PC-3 (cell line): ENCODE measurements around the gene IFITM5. TPM values are rescaled to one million over a fixed set of nuclear protein-coding genes. Genes with fewer than 3 reads are reported as not detected.
"Not testable (repeated sequence)": the region's sequence is repeated elsewhere in the genome, so short reads cannot be mapped to it uniquely, and the experiment has no call there.

Source experiments
- ATAC-seq: fragments of 200-7000 bp; cut with Tn5 transposase; 2 replicates; pipeline ENCODE4 v1.9.1; 2020; ENCODE audit warnings: mild to moderate bottlenecking, moderate library complexity
- BruUV-seq: library from RNA; stranded (reverse); fragments of 400-500 nt; replicated peaks from 2 replicates; lab custom pipeline; 2021; lab: Mats Ljungman, UMichigan
- CTCF ChIA-PET: fragments of 300-600 bp; sonication (Branson Sonifier 250); formaldehyde crosslinking; loops from one replicate; lab custom pipeline; 2022; ENCODE audit warnings: antibody characterized with exemption; lab: Charles Lee
- POLR2A ChIA-PET: fragments of 300-600 bp; sonication (Branson Sonifier 250); formaldehyde crosslinking; loops from one replicate; lab custom pipeline; 2022; ENCODE audit warnings: antibody characterized with exemption; ENCODE audit not compliant: unreplicated experiment; lab: Charles Lee
- DNase-seq: peaks from one replicate; pipeline ENCODE4 v3.0.0-alpha.2; 2015
- H2AFZ ChIP-seq: fragments of 300-600 bp; sonication (generic); 2 replicates; pipeline ENCODE4 v1.6.0; 2016; ENCODE audit warnings: antibody characterized with exemption, low read length
- H3F3A ChIP-seq: fragments of 300-600 bp; sonication (generic); one replicate; pipeline ENCODE4 v1.6.0; 2017; ENCODE audit warnings: antibody characterized with exemption, low read length, control low read depth, mild to moderate bottlenecking; ENCODE audit not compliant: unreplicated experiment
- H3K27ac ChIP-seq: fragments of 300-600 bp; sonication (generic); 2 replicates; pipeline ENCODE4 v1.5.1; 2016; ENCODE audit warnings: mild to moderate bottlenecking, low read length
- H3K27me3 ChIP-seq: fragments of 300-600 bp; sonication (generic); 2 replicates; pipeline ENCODE4 v1.6.1; 2016; ENCODE audit warnings: low read length, mixed read lengths
- H3K36me3 ChIP-seq: fragments of 300-600 bp; sonication (generic); 2 replicates; pipeline ENCODE4 v1.6.1; 2016; ENCODE audit warnings: low read depth, mixed run types, low read length, mixed read lengths
- H3K4me1 ChIP-seq: fragments of 300-600 bp; sonication (generic); 2 replicates; pipeline ENCODE4 v1.5.1; 2016; ENCODE audit warnings: low read length; ENCODE audit not compliant: insufficient read depth
- H3K4me2 ChIP-seq: fragments of 300-600 bp; sonication (generic); 2 replicates; pipeline ENCODE4 v1.6.0; 2016; ENCODE audit warnings: low read length
- H3K4me3 ChIP-seq: fragments of 300-600 bp; sonication (generic); 2 replicates; pipeline ENCODE4 v1.5.1; 2016; ENCODE audit warnings: mild to moderate bottlenecking, low read length, mixed read lengths
- H3K79me2 ChIP-seq: fragments of 300-600 bp; sonication (generic); 2 replicates; pipeline ENCODE4 v1.6.1; 2017; ENCODE audit warnings: low read length, mixed read lengths
- H3K9ac ChIP-seq: fragments of 300-600 bp; sonication (generic); 2 replicates; pipeline ENCODE4 v1.6.0; 2016; ENCODE audit warnings: mild to moderate bottlenecking, low read length
- H3K9me2 ChIP-seq: fragments of 300-600 bp; sonication (generic); replicated peaks from 2 replicates; pipeline ENCODE4 v1.6.1; 2016; ENCODE audit warnings: mixed run types, low read length, mixed read lengths
- H3K9me3 ChIP-seq: fragments of 300-600 bp; sonication (generic); 2 replicates; pipeline ENCODE4 v1.6.1; 2016; ENCODE audit warnings: low read length, mixed read lengths
- H4K20me1 ChIP-seq: fragments of 300-600 bp; sonication (generic); 2 replicates; pipeline ENCODE4 v1.6.1; 2016; ENCODE audit warnings: low read length, mixed read lengths
- EZH2 ChIP-seq: fragments of 300-600 bp; sonication (generic); IDR thresholded peaks from one replicate; pipeline ENCODE4 v1.6.1; 2017; ENCODE audit warnings: antibody characterized with exemption, mild to moderate bottlenecking, low read length; ENCODE audit not compliant: unreplicated experiment
- EZH2phosphoT487 ChIP-seq: fragments of 300-600 bp; sonication (generic); IDR thresholded peaks from 2 replicates; pipeline ENCODE4 v1.6.1; 2018; ENCODE audit warnings: mild to moderate bottlenecking, antibody characterized with exemption, low read length, borderline replicate concordance
- intact Hi-C: fragments of 100-400 bp; cut with micrococcal nuclease; formaldehyde crosslinking; loops from 2 replicates; pipeline ENCODE4 v1.9.0; 2023
- total RNA-seq: library from RNA; depleted of rRNA; stranded (reverse); fragments of >200 nt; gene quantifications from 2 replicates; pipeline ENCODE4 v1.2.3, GENCODE V29; 2014
- TF ChIP-seq, protein P1 (sequence below): fragments of 300-600 bp; sonication (generic); conservative IDR thresholded peaks from 2 replicates; pipeline ENCODE4 v1.5.1; 2017; ENCODE audit warnings: antibody characterized with exemption, low read depth, mild to moderate bottlenecking, low read length

Gene IFITM5
- total RNA-seq, 1 experiment from 2014 or later, result not detected

DNA sequence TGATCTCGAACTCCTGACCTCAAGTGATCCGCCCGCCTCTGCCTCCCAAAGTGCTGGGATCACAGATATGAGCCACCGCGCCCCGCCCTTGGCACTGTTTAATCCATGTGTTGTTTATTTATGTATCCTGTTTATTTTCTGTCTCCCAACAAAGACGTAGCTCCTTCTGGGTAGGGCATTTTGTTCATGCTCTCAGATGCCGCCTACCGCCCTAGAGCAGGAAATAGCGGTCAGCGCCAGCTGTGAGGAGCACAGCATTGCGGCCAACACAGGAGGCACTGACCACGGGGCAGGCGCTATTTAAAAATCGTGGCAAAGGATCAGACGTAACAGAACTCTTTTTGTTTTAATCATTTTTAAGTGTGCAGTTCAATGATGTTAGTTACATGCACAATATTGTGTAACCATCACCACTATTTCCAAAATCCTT lies 30.6 kb downstream of the IFITM5 start:
- H3K9ac ChIP-seq, H3K4me2 ChIP-seq, H3K79me2 ChIP-seq, intact Hi-C loops, H2AFZ ChIP-seq, H3K27ac ChIP-seq, BruUV-seq, DNase-seq, POLR2A ChIA-PET, H3K36me3 ChIP-seq, CTCF ChIA-PET, H3K9me3 ChIP-seq, H3K27me3 ChIP-seq, H3K4me3 ChIP-seq, H3K4me1 ChIP-seq, H3F3A ChIP-seq, H3K9me2 ChIP-seq, H4K20me1 ChIP-seq: not testable (repeated sequence)
- TF ChIP-seq, protein P1, sequence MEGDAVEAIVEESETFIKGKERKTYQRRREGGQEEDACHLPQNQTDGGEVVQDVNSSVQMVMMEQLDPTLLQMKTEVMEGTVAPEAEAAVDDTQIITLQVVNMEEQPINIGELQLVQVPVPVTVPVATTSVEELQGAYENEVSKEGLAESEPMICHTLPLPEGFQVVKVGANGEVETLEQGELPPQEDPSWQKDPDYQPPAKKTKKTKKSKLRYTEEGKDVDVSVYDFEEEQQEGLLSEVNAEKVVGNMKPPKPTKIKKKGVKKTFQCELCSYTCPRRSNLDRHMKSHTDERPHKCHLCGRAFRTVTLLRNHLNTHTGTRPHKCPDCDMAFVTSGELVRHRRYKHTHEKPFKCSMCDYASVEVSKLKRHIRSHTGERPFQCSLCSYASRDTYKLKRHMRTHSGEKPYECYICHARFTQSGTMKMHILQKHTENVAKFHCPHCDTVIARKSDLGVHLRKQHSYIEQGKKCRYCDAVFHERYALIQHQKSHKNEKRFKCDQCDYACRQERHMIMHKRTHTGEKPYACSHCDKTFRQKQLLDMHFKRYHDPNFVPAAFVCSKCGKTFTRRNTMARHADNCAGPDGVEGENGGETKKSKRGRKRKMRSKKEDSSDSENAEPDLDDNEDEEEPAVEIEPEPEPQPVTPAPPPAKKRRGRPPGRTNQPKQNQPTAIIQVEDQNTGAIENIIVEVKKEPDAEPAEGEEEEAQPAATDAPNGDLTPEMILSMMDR, result 0 out of 2 replicates have a peak, but pooled peaks have one; percentile 8
- ATAC-seq, result peak; percentile 66

DNA sequence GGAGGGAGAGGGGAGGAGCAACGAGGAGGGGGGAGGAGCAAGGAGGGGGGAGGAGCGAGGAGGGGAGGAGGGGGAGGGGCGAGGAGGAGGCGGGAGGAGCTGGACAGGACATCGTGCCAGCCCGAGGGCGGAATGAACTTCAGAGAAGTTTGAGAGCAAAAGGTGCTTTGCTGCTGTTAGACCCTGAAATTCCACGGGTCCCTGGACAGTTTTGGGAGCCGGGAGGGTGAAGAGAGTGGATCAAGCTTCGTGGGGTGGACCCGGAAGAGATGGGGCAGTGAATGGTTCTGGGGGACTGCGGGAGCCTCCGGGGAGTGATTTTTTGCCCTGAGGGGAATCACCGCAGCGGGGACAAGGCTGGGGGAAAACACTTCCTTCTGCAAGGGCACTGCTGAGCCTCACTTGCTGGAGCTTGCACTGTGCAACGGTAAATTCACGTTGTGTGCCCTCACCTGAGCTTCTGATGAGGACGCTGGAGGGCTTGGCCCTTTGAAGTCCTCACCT lies 31.8 kb downstream of the IFITM5 start:
- ATAC-seq, result peak; percentile 55
- intact Hi-C loops, result no loop called here
- H3K36me3 ChIP-seq, result no peaks in the 10 kb centered on the region
- H3K9ac ChIP-seq, result no peak overlapping the region
- DNase-seq, result peak; percentile 41
- peaks cover 4% of the 10 kb centered on the region for H3K4me1 ChIP-seq
- H3K9me2 ChIP-seq, result no peaks in the 10 kb centered on the region
- peak overlapping the region; percentile 90 for H2AFZ ChIP-seq
- H3K79me2 ChIP-seq, result no peaks in the 10 kb centered on the region
- no TSS peak for BruUV-seq
- H3K9me3 ChIP-seq, result no peaks in the 10 kb centered on the region
- CTCF ChIA-PET, result no interaction called here
- no peaks in the 10 kb centered on the region for H3F3A ChIP-seq
- no peaks in the 10 kb centered on the region for H3K27me3 ChIP-seq
- peak overlapping the region; percentile 85 for H3K4me2 ChIP-seq
- POLR2A ChIA-PET, result interaction anchor here (0.6 to 0.7 kb wide), 2 partner anchors 61 to 181 kb away, joined by 3 read pairs; partner anchors contain the start of gene BET1L
- H3K27ac ChIP-seq, result no peak overlapping the region
- no peaks in the 10 kb centered on the region for H4K20me1 ChIP-seq
- TF ChIP-seq EZH2phosphoT487 (no peak), EZH2 (no peak)
- TF ChIP-seq, protein P1, result no peak
- peak overlapping the region; percentile 58 for H3K4me3 ChIP-seq

DNA sequence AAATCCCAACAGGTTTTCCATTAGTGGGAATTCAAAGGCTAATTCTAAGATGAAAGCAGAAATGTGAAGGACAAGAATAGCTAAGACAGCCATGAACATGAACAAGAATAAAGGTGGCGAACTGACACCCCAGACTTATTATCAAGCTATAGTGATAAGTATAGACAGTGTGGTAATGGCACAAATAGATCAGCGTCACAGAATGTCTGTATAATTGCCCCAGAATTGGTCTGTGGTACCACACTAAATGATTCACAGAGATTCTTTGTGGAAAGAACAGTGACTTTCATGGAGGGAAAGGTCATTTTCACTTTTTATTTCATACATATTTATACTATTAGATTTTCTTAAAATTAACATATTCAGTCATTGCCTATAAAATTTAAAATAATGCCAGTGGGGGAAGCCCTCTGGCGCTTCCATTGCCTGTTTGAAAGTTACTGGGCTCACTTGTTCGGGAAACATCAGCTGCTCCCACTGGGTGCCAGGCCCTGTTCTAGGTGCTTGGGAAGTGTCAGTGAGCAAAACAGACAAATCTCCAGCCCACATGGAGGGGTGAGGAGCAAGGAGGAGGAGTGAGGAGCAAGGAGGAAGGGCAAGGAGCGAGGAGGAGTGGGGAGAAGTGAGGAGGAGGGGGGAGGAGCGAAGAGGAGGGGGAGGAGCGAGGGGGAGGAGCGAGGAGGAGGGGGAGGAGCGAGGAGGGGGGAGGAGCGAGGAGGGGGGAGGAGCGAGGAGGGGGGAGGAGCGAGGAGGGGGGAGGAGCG lies 32.5 kb downstream of the IFITM5 start:
- intact Hi-C loops, result no loop called here
- Histone ChIP-seq H3K27me3 (no peaks in the 10 kb centered on the region), H4K20me1 (no peaks in the 10 kb centered on the region), H3K4me3 (no peak overlapping the region), H3K9ac (no peak overlapping the region), H2AFZ (no peak overlapping the region; the same call in 1 of the 2 replicates), H3K4me2 (no peak overlapping the region), H3K9me2 (no peaks in the 10 kb centered on the region), H3K27ac (no peak overlapping the region), H3K79me2 (no peaks in the 10 kb centered on the region), H3F3A (no peaks in the 10 kb centered on the region), H3K9me3 (no peaks in the 10 kb centered on the region), H3K36me3 (no peaks in the 10 kb centered on the region), H3K4me1 (peaks cover 4% of the 10 kb centered on the region)
- TF ChIP-seq EZH2phosphoT487 (no peak), EZH2 (no peak)
- TF ChIP-seq, protein P1, result no peak
- peak; percentile 12 for DNase-seq
- ATAC-seq, result no peak; the same call in 1 of the 2 replicates
- ChIA-PET CTCF (no interaction called here), POLR2A (interaction anchor here (0.6 kb wide), 1 partner anchor 60 kb away, joined by 3 read pairs; the partner anchor contains the start of gene BET1L)
- BruUV-seq, result no TSS peak
